Measurements from ENCODE around the gene BSCL2. TPM values are rescaled to one million over a fixed set of nuclear protein-coding genes. Genes with fewer than 3 reads are reported as not detected.

Gene BSCL2
- 49.5 and 76.3 TPM in 2 replicates for total RNA-seq

GRCh38 chr11:62707277-62707861 lies at the start of gene BSCL2, which contains the start of gene GNG3:
BSCL2 (minus strand) TSS chr11:62707424; CDS start chr11:62707195, 229 bp downstream.
GNG3 (plus strand) TSS chr11:62707676; CDS start chr11:62708296, 620 bp downstream.

DNA sequence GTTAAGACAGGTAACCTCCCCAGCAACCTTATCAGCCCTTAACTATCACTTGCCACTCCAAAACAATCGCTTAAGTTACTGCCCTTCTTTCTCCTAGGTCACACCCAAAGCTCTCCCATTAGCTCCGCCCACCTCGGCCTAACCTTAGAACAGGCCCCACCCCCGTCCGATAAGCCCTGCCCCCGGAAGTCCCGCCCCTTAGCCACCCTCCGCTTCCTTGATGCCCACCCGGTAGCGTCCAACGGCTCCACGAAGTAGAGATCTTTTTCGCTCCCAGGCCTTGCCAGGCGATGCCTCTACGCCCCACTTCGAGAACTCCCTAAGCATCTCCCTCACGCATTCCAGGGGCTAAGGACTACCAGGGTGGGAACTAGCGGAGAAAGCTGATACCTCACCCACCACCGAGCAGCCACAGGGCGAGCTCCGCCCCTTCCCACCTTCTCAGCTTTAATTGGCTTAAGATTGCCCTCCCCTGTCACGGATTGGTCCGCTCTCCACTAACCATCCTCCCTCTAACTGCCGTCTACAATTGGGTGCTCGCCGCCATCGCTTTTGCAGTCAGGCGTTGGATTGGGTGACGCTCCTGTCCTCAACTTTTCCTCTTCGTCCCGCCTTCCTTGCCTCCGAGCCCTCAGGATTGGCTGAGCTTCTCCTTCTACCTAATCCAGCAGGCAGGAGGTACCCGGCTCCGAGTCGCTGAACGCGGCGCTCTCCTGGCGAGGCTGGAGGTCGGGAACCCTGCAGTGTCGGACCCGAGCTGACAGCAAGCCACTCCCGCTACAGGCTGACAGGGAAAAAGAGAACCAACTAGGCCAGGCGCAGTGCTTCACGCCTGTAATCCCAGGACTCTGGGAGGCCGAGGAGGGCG lies 46.7 kb upstream of the BSCL2 start, which contains the start of gene ZBTB3:
Gene ZBTB3 (minus strand): TSS at position 425 of the 868 bp plus-strand sequence. CDS start 496 bp downstream, outside the sequence.

GRCh38 chr11:62728171-62728988 lies 21.2 kb upstream of the BSCL2 start, which contains the start of gene TTC9C:
TTC9C (plus strand) TSS chr11:62728486; CDS start chr11:62728849, 363 bp downstream.

DNA sequence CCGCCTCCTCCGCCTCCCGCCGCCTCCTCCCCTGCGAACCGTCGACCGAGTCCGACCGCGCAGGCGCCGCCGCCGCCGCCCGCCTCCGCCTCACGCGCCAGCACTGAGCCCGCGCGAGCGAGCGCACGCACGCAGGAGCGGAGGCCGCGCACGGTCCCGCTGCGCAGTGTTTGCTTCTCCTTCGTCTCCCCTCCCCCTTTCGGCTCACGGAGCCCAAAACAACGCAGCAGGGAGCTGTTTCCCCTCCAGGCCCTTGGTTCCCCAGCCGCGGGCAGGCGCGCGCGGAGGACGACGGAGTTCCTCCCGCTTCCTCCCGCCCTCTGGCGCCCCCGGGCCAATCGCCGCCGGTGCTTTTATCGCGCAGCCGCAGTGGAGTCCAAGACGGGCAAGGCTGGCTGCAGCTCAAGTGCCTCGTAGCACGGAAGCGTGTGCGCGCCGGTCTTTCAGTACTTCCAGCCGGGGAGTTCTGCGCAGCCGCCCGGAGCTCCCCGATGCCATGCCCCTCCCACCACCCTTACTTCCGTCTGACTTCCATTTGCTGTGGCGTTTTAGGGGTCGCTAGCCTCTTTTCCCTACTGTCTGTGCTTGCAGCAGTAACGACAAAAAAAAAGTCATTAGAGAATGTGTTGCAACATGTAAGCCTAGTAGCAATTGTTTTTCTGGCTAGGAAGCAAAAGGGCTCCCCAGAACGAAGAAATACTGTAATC lies 20.1 kb upstream of the BSCL2 start, which contains the start of gene HNRNPUL2:
Gene HNRNPUL2 (minus strand): TSS at position 293 of the 707 bp plus-strand sequence. CDS start 301 bp downstream, outside the sequence.

GRCh38 chr11:62689421-62690183 lies 17.6 kb downstream of the BSCL2 start, which contains the start of gene LRRN4CL:
LRRN4CL (minus strand) TSS chr11:62689530; CDS start chr11:62688508, 1,022 bp downstream.

DNA sequence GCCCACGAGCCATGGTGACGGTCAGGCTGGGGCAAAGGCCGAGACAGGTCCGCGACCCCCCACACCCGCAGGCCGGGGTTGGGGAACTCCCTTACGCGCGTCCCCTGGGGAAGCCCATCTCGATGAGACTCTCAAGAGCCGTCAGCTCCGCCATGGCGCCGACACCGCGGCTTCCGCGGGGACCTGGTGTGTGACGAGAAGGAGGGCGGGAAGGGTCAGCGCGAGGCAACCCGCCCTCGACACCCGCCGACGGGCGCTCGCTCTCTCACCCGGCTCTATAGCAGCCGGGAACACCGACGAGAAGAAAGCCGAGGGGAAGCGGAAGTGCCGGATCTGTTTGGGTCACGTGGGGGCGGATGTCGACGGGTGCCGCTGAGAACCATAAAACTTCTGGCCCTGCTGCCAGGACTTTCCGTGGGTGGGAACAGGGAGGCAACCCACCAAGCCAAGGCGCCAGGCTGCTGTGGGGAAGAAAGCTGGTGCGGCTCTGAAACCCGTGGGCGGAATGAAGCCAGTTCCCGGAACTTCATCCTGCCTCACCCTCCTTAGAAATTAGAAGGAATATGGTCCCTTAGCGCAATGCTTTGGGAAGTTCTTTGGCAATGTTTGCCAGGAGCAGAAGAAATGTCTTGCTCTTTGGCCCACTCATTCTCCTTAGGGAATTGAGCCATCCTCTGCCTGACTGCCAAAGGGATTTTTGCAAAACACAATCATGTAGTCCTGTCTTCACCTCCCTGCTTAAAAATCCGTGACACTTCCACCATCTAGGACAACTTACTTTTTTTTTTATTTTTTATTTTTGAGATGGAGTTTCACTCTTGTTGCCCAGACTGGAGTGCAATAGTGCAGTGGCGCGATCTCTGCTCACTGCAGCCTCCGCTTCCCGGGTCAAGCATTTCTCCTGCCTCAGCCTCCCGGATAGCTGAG lies 28.2 kb downstream of the BSCL2 start, which contains the start of gene UBXN1:
Gene UBXN1 (minus strand): TSS at position 304 of the 927 bp plus-strand sequence. CDS start 150 bp downstream, at position 154.

DNA sequence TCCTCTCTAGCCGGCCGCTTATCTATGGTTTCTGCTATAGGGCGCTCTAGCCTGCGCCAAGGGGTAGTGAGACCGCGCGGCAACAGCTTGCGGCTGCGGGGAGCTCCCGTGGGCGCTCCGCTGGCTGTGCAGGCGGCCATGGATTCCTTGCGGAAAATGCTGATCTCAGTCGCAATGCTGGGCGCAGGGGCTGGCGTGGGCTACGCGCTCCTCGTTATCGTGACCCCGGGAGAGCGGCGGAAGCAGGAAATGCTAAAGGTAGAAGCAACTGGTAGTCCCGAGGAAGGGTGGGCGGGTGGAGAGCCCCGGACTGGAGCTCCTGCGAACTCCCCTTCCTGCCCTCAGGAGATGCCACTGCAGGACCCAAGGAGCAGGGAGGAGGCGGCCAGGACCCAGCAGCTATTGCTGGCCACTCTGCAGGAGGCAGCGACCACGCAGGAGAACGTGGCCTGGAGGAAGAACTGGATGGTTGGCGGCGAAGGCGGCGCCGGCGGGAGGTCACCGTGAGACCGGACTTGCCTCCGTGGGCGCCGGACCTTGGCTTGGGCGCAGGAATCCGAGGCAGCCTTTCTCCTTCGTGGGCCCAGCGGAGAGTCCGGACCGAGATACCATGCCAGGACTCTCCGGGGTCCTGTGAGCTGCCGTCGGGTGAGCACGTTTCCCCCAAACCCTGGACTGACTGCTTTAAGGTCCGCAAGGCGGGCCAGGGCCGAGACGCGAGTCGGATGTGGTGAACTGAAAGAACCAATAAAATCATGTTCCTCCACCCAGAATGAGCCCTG lies 35.4 kb downstream of the BSCL2 start, which contains the start of the genes LBHD1 and UQCC3:
Gene LBHD1 (minus strand): TSS at position 660 of the 782 bp plus-strand sequence. CDS start 2,236 bp downstream, outside the sequence.
Gene UQCC3 (plus strand): TSS at position 66 of the 782 bp plus-strand sequence. CDS start 73 bp downstream, at position 139.

GRCh38 chr11:62665075-62665598 lies 42.1 kb downstream of the BSCL2 start, which contains the start of the genes C11orf98 and CSKMT:
C11orf98 (minus strand) TSS chr11:62665210; CDS start chr11:62665169, 41 bp downstream.
CSKMT (plus strand) TSS chr11:62665312; CDS start chr11:62665880, 568 bp downstream.

DNA sequence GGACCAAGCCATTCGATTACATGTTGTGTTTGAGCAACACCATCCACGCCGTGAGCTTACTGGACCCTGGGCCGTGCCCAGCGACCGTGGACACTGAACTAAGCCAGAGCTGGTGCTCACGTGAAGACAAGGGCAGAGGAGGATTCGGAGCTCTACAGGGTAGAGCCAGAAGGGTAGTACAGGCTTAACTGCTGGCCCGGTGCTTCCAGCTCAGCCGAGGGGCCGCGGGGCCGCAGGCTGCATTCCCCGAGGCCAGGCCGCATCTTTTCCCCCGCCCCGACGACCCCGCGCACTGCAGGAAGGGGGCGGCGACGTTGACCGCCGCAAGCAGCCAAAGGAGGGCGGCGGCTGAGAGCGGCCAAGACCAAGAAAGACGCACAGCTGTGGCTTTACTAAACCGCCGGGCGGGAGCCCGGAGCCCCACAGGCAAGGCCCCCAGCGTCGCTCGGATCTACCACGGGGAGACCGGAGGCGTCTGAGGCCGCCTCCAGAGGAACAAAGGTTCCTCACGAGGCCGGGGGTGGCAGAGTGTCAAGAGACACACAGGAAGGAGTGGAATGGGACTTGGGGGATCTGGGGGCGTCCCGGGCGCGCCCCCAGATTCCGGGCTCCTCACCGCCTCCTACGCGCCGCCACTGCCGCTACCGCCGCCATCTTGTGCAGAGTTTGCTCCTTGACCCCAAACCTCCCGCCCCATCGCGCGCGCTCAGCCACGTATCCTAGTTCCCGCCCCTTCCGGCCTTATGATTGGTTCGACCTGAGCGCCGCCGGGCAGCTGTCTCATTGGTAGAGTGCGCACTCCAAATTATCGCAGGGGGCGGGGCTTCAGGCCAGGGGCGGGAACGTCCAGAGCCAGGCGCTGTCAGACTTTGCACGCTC lies 61.0 kb downstream of the BSCL2 start, which contains the start of gene GANAB:
Gene GANAB (minus strand): TSS at position 668 of the 879 bp plus-strand sequence. CDS start 14 bp downstream, at position 654.

Other genes with a start within 250 kb of the BSCL2 start
- gene AHNAK, start 160.6 kb downstream of the BSCL2 start, total RNA-seq, result 867 and 944 TPM in 2 replicates
- 1,356 and 1,684 TPM in 2 replicates for gene EEF1G, start 133.5 kb downstream of the BSCL2 start, total RNA-seq
- gene TUT1, start 115.9 kb downstream of the BSCL2 start, total RNA-seq, result 9.7 and 13.6 TPM in 2 replicates
- 99.8 and 122 TPM in 2 replicates for gene MTA2, start 105.6 kb downstream of the BSCL2 start, total RNA-seq
- gene EML3, start 94.6 kb downstream of the BSCL2 start, total RNA-seq, result 24.0 and 33.6 TPM in 2 replicates
- 3.9 and 4.6 TPM in 2 replicates for gene ROM1, start 94.2 kb downstream of the BSCL2 start, total RNA-seq
- 26.5 and 48.8 TPM in 2 replicates for gene B3GAT3, start 85.4 kb downstream of the BSCL2 start, total RNA-seq
- gene GANAB, start 60.8 kb downstream of the BSCL2 start, total RNA-seq, result 339 and 341 TPM in 2 replicates
- gene INTS5, start 54.1 kb downstream of the BSCL2 start, total RNA-seq, result 26.2 and 41.0 TPM in 2 replicates
- gene C11orf98, start 42.2 kb downstream of the BSCL2 start, total RNA-seq, result 22.5 and 25.9 TPM in 2 replicates
- gene CSKMT, start 42.1 kb downstream of the BSCL2 start, total RNA-seq, result 5.2 and 7.8 TPM in 2 replicates
- gene UQCC3, start 35.8 kb downstream of the BSCL2 start, total RNA-seq, result 6.9 and 8.7 TPM in 2 replicates
- gene LBHD1, start 35.2 kb downstream of the BSCL2 start, total RNA-seq, result 4.3 and 6.1 TPM in 2 replicates
- 118 and 157 TPM in 2 replicates for gene UBXN1, start 28.4 kb downstream of the BSCL2 start, total RNA-seq
- gene LRRN4CL, start 17.9 kb downstream of the BSCL2 start, total RNA-seq, result 68.9 and 89.6 TPM in 2 replicates
- gene GNG3, start 252 bp upstream of the BSCL2 start, total RNA-seq, result 0.17 TPM in 1 of 2 replicates, not detected in the other
- gene HNRNPUL2, start 20.0 kb upstream of the BSCL2 start, total RNA-seq, result 9.6 and 18.3 TPM in 2 replicates
- gene TTC9C, start 21.1 kb upstream of the BSCL2 start, total RNA-seq, result 33.1 and 36.9 TPM in 2 replicates
- gene ZBTB3, start 46.7 kb upstream of the BSCL2 start, total RNA-seq, result 14.1 and 17.4 TPM in 2 replicates
- gene POLR2G, start 54.2 kb upstream of the BSCL2 start, total RNA-seq, result 41.0 and 73.6 TPM in 2 replicates
- 26.3 and 27.2 TPM in 2 replicates for gene TAF6L, start 64.0 kb upstream of the BSCL2 start, total RNA-seq
- 40.7 and 52.1 TPM in 2 replicates for gene TMEM179B, start 80.0 kb upstream of the BSCL2 start, total RNA-seq
- gene TMEM223, start 84.6 kb upstream of the BSCL2 start, total RNA-seq, result 14.7 and 19.0 TPM in 2 replicates
- 23.7 and 30.3 TPM in 2 replicates for gene NXF1, start 98.0 kb upstream of the BSCL2 start, total RNA-seq
- gene STX5, start 124.6 kb upstream of the BSCL2 start, total RNA-seq, result 47.5 and 48.1 TPM in 2 replicates
- gene TEX54, start 125.4 kb upstream of the BSCL2 start, total RNA-seq, result not detected in 2 replicates
- 26.3 and 48.0 TPM in 2 replicates for gene WDR74, start 132.2 kb upstream of the BSCL2 start, total RNA-seq
- gene SLC3A2, start 173.5 kb upstream of the BSCL2 start, total RNA-seq, result 172 and 241 TPM in 2 replicates
- gene CHRM1, start 213.9 kb upstream of the BSCL2 start, total RNA-seq, result not detected in 2 replicates